ENCODE measurements around the gene KCNJ4.

GRCh38 chr22:38440747-38441350 lies 14.2 kb downstream of the KCNJ4 start:
- no peak for TF ChIP-seq CTCF (IDR thresholded peaks at IDR 0.05; ENCODE audit: low read length)
- no peak for TF ChIP-seq EZH2phosphoT487 (IDR thresholded peaks at IDR 0.05; ENCODE audit: low read length)
- TF ChIP-seq EZH2 (optimal IDR thresholded peaks at IDR 0.05; ENCODE audit: low read depth, low read length): no peak

All from MM.1S (cell line).